Esophagus mucosa (tissue), 1 donor: ENCODE results near the gene PSMB10. TPM values are rescaled to one million over a fixed set of nuclear protein-coding genes. Genes with fewer than 3 reads are reported as not detected.

Source experiments
- ATAC-seq: fragments of 200-7000 bp; cut with Tn5 transposase; one replicate; pipeline ENCODE4 v1.9.1; 2020
- total RNA-seq: library from RNA; stranded (reverse); gene quantifications from one replicate; pipeline ENCODE4 v1.2.4, GENCODE V29; 2023
- donor health status: DM: yes; HTN: yes; CAD: no.

Gene PSMB10
- total RNA-seq, 1 donor from 2014 or later: 25.9 TPM

DNA sequence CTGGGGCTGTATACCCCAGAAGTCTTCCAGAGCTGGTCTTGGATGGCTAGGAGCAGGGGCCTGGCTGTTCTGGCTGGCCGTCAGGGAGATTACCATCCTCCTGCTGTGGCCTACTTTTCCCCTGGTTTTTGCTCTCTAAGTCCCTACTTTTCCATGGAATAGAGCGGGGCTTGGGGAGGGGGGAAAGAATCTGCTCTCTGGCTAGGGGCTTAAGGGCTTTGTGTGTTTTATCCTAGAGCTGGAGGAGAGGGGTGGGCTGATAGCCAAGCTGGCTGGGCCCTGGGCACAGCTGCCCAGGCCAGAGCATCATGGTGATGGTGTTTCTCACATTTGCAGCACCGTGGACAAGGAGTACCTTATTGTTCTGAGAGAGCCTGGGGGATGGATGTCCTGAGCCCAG is 48.3 kb downstream of the PSMB10 start:
- no peak for ATAC-seq

- no peak for ATAC-seq
These were observed 50.3 kb downstream of the PSMB10 start for GRCh38 chr16:67886387-67886786.

GRCh38 chr16:67885976-67886375 is 50.7 kb downstream of the PSMB10 start:
- no peak for ATAC-seq

GRCh38 chr16:67885545-67885944 is 51.1 kb downstream of the PSMB10 start:
- ATAC-seq: no peak

GRCh38 chr16:67884684-67885083 is 52.0 kb downstream of the PSMB10 start, which contains the start of gene NRN1L:
Gene NRN1L (plus strand): TSS chr16:67884885. CDS start chr16:67884904, 19 bp downstream.
- ATAC-seq: peak; percentile 88

Other genes with a start within 250 kb of the PSMB10 start
- 25.4 TPM for gene GFOD2, start 217.5 kb downstream of the PSMB10 start, total RNA-seq
- gene RANBP10, start 130.3 kb downstream of the PSMB10 start, total RNA-seq: 20.1 TPM
- gene TSNAXIP1, start 130.0 kb downstream of the PSMB10 start, total RNA-seq: 0.40 TPM
- gene THAP11, start 94.5 kb downstream of the PSMB10 start, total RNA-seq: 16.8 TPM
- 65.2 TPM for gene NUTF2, start 89.9 kb downstream of the PSMB10 start, total RNA-seq
- 16.5 TPM for gene CENPT, start 89.2 kb downstream of the PSMB10 start, total RNA-seq
- 32.7 TPM for gene EDC4, start 63.8 kb downstream of the PSMB10 start, total RNA-seq
- gene NRN1L, start 52.0 kb downstream of the PSMB10 start, total RNA-seq: not detected
- gene PSKH1, start 43.6 kb downstream of the PSMB10 start, total RNA-seq: 15.5 TPM
- gene CTRL, start 5.0 kb downstream of the PSMB10 start, total RNA-seq: 0.64 TPM
- gene LCAT, start 7.3 kb upstream of the PSMB10 start, total RNA-seq: 4.1 TPM
- gene SLC12A4, start 31.8 kb upstream of the PSMB10 start, total RNA-seq: 17.5 TPM
- gene DPEP3, start 43.6 kb upstream of the PSMB10 start, total RNA-seq: 0.08 TPM
- 0.68 TPM for gene DPEP2, start 62.6 kb upstream of the PSMB10 start, total RNA-seq
- not detected for gene DPEP2NB, start 79.1 kb upstream of the PSMB10 start, total RNA-seq
- 12.1 TPM for gene DDX28, start 86.4 kb upstream of the PSMB10 start, total RNA-seq
- gene DUS2, start 86.4 kb upstream of the PSMB10 start, total RNA-seq: 17.4 TPM
- 17.6 TPM for gene NFATC3, start 148.5 kb upstream of the PSMB10 start, total RNA-seq